Measurements from ENCODE around the gene PLA2G4C.

PLA2G4C gene

DNA sequence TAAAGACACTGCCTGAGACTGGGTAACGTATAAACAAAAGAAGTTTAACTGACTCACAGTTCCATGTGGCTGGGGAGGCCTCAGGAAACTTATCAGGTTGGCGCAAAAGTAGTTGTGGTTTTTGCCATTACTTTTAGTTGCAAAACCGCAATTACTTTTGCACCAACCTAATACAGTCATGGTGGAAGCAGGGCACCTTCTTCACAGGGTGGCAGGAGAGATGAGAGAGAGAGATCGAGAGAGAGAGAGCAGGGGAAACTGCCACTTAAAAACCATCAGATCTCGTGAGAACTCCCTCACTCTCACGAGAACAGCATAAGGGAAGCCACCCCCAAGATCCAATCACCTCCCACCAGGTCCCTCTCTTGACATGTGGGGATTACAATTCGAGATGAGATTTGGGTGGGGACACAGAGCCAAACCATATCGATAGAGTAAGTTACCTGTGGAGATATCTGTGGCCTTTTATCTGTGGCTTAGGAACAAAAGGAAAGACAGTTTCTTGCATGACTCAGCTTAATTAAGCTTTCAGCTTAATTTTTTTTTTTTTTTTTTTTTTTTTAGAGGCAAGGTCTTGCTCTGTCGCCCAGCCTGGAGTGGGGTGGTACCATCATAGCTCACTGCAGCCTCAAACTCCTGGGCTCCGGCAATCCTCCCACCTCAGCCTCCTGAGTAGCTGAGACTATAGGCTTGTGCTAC is 59.1 kb downstream of the PLA2G4C start:
- DNase-seq = no peak

- no peak for DNase-seq
Observed at GRCh38 chr19:48044561-48044960, 66.1 kb downstream of the PLA2G4C start.

GRCh38 chr19:48043675-48044258 is 66.8 kb downstream of the PLA2G4C start, which contains the start of gene CABP5:
Gene CABP5, minus strand, starts transcription at chr19:48044079. Its CDS starts 157 bp downstream, at chr19:48043922.
- no peak for DNase-seq

DNA sequence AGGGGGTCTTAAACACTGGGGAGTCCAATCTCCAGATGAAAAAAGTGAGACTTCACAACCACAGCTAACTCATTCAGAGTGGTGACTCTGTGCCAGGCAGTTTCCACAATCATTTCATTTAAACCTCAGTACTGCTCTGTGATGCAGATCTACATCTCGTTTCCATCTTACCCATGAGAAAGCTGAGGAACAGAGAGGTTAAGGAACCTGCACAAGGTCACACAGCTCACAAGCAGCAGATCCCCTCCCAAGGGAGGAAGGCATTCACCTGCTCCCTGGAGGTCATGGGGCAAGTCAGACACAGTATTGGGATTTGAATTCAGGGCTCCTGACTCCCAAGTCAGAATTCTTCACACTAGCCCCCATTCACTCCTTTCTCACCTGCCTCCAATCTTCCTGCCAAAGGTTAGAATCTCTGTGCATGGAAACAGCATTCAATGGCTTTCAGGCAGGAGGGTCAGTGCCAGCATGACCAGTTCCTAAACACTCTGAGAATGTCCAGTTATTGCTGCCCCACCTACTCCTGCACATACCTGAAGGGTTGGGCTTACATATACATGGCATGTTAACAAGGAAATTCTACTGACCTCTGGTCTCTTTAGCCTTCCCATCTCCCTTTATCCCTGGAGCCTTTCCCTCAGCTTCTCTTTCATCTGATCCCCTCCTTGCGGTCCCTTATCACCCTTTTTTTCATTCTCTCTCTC is 68.6 kb downstream of the PLA2G4C start:
- no peak for DNase-seq

GRCh38 chr19:48036765-48037164 is 73.9 kb downstream of the PLA2G4C start:
- no peak for DNase-seq

GRCh38 chr19:48033604-48034003 is 77.0 kb downstream of the PLA2G4C start:
- no peak for DNase-seq

DNA sequence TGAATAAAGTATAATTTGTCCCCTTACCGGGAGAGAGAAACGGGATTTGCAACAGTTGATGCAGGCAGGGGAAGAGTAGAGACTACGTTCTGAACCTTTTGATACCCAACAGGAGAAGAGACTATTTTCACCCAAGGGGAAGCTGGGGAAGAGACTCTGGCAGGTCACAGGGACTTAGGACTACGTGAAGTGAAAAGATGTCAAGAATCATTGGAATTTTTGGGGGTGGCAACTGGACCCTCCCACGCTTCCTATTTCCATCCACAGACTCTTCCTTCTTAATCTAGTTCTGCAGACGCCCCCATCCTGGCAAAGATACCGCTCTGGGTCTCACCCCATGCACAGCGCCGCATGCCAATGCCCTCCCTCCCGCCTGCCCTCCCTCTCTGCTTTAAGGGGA is 80.5 kb downstream of the PLA2G4C start:
- DNase-seq = no peak

DNA sequence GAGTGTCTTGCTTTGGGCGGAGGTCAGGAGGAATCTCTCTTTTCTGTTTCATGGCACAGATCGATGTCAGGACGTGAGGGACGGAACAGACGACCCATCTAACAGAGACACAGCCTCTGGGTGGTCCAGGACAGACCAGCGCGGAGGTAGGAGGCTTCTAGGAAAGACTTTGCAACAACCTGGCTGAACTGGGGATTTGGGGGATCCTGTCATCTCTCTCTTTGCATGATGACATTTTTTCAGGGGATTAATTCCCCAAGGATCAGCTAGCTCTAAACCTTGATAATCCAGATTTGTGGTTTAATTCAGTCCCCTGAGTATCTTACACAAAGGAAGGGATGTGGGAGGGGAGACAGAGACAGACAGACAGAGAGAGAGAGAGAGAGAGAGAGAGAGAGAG is 81.2 kb downstream of the PLA2G4C start:
- no peak for DNase-seq

DNA sequence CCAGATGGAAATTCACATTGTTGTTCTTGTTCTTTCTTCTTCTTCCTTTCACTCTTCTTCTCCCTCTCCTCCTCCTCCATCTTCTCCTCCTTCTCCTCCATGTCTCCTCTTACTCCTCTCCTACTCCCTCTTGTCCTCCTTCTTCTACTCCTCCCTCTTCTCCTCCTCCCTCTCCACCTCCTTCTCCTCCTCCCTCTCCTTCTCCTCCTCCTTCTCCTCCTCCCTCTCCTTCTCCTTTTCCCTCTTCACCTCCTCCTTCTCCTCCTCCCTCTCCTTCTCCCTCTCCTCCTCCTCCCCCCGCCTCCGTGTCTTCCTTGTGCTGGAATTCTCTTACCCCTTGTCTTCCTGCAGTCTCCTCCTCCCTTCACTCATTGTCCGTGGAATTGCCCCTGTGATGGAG is 85.1 kb downstream of the PLA2G4C start:
- DNase-seq = no peak

- DNase-seq = no peak
Observed at GRCh38 chr19:48023518-48023917, 87.1 kb downstream of the PLA2G4C start.

GRCh38 chr19:48023011-48023410 is 87.6 kb downstream of the PLA2G4C start:
- DNase-seq = no peak

- no peak for DNase-seq
Observed at GRCh38 chr19:48020686-48021085, 89.9 kb downstream of the PLA2G4C start.

DNA sequence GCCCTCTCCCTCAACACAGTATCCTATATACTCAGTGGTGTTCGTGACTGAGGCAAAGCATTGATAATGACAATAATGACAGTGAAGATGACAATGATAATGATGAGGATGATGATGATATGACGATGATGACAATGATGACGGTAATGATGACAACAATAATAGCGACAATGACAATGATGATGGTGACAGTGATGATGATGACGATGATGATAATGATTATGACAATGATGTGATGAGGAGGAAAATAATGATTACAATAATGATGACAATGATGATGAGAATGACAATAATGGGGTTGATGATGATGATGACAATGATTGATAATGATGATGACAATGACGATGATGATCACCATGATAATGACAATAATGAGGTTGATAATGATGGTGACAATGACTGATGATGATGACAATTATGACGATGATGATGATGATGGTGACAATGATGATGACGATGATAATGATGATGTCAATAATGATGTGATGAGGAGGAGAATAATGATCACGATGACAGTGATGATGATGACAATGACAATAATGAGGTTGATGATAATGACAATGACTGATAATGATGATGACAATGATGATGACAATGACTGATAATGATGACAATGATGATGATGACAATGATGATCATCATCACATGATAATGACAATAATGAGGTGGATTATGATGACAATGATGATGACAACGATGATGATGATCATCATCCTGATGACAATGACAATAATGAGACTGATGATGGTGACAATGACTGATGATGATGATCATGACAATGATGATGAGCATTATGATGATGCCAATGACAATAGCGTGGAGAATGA is 99.5 kb downstream of the PLA2G4C start:
- DNase-seq = no peak

DNA sequence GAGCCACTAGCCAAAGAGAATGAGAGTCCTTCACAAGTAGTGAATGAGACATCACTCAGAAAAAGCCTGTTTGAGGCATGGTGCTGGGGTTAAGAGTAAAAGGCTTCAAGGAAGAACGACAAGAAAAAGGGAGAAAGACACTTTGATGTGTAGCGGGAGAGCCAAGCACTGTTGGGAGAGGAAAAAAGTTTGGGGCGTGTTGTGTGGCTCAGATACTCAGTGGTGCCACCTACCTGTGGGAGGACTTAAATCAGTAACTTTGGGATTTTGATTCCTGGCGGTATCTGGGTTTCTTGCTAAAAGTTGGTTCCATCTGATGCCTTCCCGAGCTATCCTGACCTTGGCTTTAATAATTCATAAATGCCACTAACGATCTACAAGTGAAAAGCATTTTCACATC is 103.9 kb downstream of the PLA2G4C start:
- no peak for DNase-seq

DNA sequence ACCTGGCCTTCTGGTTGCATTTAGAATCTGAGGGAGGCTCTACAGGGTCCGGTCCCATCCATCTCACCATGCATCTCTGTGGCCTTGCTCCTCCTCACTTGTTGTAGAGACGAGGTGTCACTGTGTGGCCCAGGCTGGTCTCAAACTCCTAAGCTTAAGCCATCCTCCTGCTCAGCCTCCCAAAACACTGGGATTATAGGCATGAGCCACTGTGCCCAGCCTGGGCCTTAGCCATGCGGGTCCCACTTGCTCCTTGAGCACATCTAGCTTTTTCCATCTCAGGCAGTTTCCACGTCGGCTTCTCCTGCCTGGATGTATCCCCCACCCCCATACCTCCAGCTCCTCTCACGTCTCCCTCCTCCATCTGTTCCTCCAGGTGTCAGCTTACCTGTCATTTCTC is 106.4 kb downstream of the PLA2G4C start:
- no peak for DNase-seq

DNA sequence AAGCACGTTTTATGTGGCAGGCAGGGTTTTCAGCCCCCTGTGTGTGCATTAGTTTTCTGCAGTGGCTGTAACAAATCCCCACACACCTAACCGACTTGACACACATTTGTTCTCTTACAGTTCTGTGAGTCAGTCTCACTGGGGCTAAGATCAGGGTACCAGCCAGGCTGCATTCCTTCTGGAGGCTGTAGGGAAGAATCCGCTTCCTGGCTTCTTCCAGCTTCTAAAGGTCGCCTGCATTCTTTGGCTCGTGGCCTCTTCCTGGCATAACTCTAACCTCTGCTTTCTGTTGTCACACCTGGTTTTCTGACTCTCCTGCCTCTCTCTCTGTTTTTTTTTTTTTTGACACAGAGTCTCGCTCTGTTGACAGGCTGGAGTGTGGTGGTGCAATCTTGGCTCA is 109.8 kb downstream of the PLA2G4C start:
- no peak for DNase-seq

GRCh38 chr19:47998800-47999199 is 111.8 kb downstream of the PLA2G4C start:
- DNase-seq = no peak

All from bone marrow (tissue), 2 donors.